Panc1 (cell line): ENCODE data around the gene TPSG1. TPM values are rescaled to one million over a fixed set of nuclear protein-coding genes. Genes with fewer than 3 reads are reported as not detected.

Experiments used
- ATAC-seq: fragments of 200-7000 bp; cut with Tn5 transposase; 2 replicates; pipeline ENCODE4 v1.9.1; 2020; ENCODE audit warnings: mild to moderate bottlenecking, moderate library complexity
- BruUV-seq: library from RNA; stranded (reverse); fragments of 400-500 nt; replicated peaks from 2 replicates; lab custom pipeline; 2021; lab: Mats Ljungman, UMichigan
- CTCF ChIA-PET: fragments of 300-600 bp; sonication (Branson Sonifier 250); formaldehyde crosslinking; loops from one replicate; lab custom pipeline; 2022; ENCODE audit warnings: antibody characterized with exemption; lab: Charles Lee
- POLR2A ChIA-PET: fragments of 300-600 bp; sonication (Branson Sonifier 250); formaldehyde crosslinking; loops from one replicate; lab custom pipeline; 2022; ENCODE audit warnings: antibody characterized with exemption; lab: Charles Lee
- DNase-seq: peaks from one replicate; pipeline ENCODE4 v3.0.0-alpha.2; 2010; ENCODE audit warnings: low read depth, low spot score
- H3K27ac ChIP-seq: 2 replicates; pipeline ENCODE4 v1.5.1; 2011; ENCODE audit warnings: mild to moderate bottlenecking, low read length, inconsistent platforms
- H3K27me3 ChIP-seq: fragments of 200-500 bp; sonication (Bioruptor generic); 2 replicates; pipeline ENCODE4 v1.6.0; 2014; ENCODE audit warnings: low read length, inconsistent platforms; ENCODE audit not compliant: control insufficient read depth, insufficient read depth
- H3K36me3 ChIP-seq: fragments of 200-500 bp; sonication (Bioruptor generic); 2 replicates; pipeline ENCODE4 v1.5.1; 2014; ENCODE audit warnings: inconsistent platforms, mild to moderate bottlenecking, low read length, moderate library complexity; ENCODE audit not compliant: control insufficient read depth, insufficient read depth
- H3K4me1 ChIP-seq: 2 replicates; pipeline ENCODE4 v1.5.1; 2011; ENCODE audit warnings: inconsistent platforms, mild to moderate bottlenecking, low read length, moderate library complexity; ENCODE audit not compliant: control insufficient read depth, insufficient read depth
- H3K4me3 ChIP-seq, 2 experiments: 2 replicates each; pipeline ENCODE4 v1.5.1; 2011 to 2012; ENCODE audit warnings: low read depth in 2 of 2, low read length in 2 of 2, mild to moderate bottlenecking in 2 of 2, inconsistent platforms in 1 of 2, moderate library complexity in 1 of 2
- H3K9me3 ChIP-seq: fragments of 200-500 bp; sonication (Bioruptor generic); 2 replicates; pipeline ENCODE4 v1.5.1; 2014; ENCODE audit warnings: low read depth, mild to moderate bottlenecking, inconsistent platforms, low read length, moderate library complexity; ENCODE audit not compliant: control insufficient read depth, insufficient read depth
- POLR2AphosphoS5 ChIP-seq: IDR thresholded peaks from 2 replicates; pipeline ENCODE4 v1.6.1; 2012; ENCODE audit warnings: mild to moderate bottlenecking, low read depth, low read length, moderate library complexity
- SIN3A ChIP-seq: IDR thresholded peaks from 2 replicates; pipeline ENCODE4 v1.6.1; 2012; ENCODE audit warnings: low read depth, mild to moderate bottlenecking, low read length, moderate library complexity, borderline replicate concordance; ENCODE audit not compliant: insufficient read depth
- TCF7L2 ChIP-seq: IDR thresholded peaks from 2 replicates; pipeline ENCODE4 v1.6.1; 2011; ENCODE audit warnings: mild to moderate bottlenecking, low read depth, low read length, inconsistent platforms
- in situ Hi-C: cut with HindIII; loops from 2 replicates; pipeline ENCODE4 v1.10.0; 2016; ENCODE audit warnings: low sequenced_read_pairs, low pct_unique_long_range_greater_than_20kb
- intact Hi-C: fragments of 100-400 bp; cut with micrococcal nuclease; formaldehyde crosslinking; loops from one replicate; pipeline ENCODE4 v1.10.0; 2022; ENCODE audit not compliant: unreplicated experiment
- total RNA-seq: library from RNA; stranded (reverse); gene quantifications from one replicate; pipeline ENCODE4 v1.2.1, GENCODE V29; 2021; ENCODE audit not compliant: unreplicated experiment
- TF ChIP-seq, protein P1 (sequence below), 2 experiments: IDR thresholded peaks; 2 replicates each; pipeline ENCODE4 v1.6.1; 2011 to 2012; ENCODE audit warnings: low read depth in 2 of 2, control low read depth in 1 of 2, low read length in 1 of 2, mild to moderate bottlenecking in 1 of 2, moderate library complexity in 1 of 2; ENCODE audit not compliant: insufficient read depth in 1 of 2
- TF ChIP-seq, protein P2 (sequence below): fragments of 450-650 bp; IDR thresholded peaks from 2 replicates; pipeline ENCODE4 v1.5.1; 2017; ENCODE audit warnings: mild to moderate bottlenecking

Gene TPSG1
- total RNA-seq, 1 experiment from 2014 or later = 4.6 TPM

DNA sequence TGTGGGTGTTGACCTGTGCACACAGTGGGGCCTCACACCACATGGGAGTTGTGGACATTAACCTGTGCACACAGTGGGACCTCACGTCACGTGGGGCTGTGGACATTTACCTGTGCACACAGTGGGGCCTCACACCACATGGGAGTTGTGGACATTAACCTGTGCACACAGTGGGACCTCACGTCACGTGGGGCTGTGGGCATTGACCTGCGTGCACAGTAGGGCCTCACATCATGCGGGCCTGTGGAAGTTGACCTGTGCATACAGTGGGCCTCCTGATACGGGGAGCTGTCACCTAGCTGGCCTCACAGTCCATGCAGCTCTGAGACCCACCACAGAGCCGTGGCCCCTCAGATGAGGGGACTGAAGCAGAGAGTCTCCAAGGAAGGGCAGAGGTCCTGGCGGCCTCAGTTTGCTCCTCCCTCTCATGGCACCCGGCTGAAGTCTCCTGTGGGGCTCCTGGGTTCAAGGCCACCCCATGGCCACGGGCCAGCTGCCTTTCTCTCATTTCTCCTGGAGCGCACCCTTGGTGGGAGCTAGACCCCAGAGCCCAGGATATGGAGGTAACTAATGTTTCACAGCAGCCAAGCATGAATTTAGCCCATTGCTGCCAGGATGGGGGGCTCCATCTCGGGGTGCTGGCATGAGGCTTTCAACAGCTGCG lies 51.1 kb downstream of the TPSG1 start:
- POLR2A ChIA-PET = interaction anchor here (0.6 kb wide), 1 partner anchor 142 kb away, joined by 4 read pairs; no protein-coding TSS in a partner anchor
- peak overlapping the region; percentile 5; the same call in 1 of the 2 replicates for H3K27ac ChIP-seq
- no peaks in the 10 kb centered on the region for H3K27me3 ChIP-seq
- no peaks in the 10 kb centered on the region for H3K9me3 ChIP-seq
- ATAC-seq (no peak), DNase-seq (no peak)
- H3K36me3 ChIP-seq = no peaks in the 10 kb centered on the region
- H3K4me1 ChIP-seq = peaks cover 45% of the 10 kb centered on the region
- BruUV-seq = no TSS peak
- intact Hi-C loops = no loop called here
- TF ChIP-seq, protein P1, sequence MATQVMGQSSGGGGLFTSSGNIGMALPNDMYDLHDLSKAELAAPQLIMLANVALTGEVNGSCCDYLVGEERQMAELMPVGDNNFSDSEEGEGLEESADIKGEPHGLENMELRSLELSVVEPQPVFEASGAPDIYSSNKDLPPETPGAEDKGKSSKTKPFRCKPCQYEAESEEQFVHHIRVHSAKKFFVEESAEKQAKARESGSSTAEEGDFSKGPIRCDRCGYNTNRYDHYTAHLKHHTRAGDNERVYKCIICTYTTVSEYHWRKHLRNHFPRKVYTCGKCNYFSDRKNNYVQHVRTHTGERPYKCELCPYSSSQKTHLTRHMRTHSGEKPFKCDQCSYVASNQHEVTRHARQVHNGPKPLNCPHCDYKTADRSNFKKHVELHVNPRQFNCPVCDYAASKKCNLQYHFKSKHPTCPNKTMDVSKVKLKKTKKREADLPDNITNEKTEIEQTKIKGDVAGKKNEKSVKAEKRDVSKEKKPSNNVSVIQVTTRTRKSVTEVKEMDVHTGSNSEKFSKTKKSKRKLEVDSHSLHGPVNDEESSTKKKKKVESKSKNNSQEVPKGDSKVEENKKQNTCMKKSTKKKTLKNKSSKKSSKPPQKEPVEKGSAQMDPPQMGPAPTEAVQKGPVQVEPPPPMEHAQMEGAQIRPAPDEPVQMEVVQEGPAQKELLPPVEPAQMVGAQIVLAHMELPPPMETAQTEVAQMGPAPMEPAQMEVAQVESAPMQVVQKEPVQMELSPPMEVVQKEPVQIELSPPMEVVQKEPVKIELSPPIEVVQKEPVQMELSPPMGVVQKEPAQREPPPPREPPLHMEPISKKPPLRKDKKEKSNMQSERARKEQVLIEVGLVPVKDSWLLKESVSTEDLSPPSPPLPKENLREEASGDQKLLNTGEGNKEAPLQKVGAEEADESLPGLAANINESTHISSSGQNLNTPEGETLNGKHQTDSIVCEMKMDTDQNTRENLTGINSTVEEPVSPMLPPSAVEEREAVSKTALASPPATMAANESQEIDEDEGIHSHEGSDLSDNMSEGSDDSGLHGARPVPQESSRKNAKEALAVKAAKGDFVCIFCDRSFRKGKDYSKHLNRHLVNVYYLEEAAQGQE (IDR thresholded peaks at IDR 0.05; ENCODE audit: insufficient read depth in 1 of 2, low read depth in 2 of 2, low read length in 1 of 2) = no peak
- TF ChIP-seq TCF7L2 = no peak
- TF ChIP-seq POLR2AphosphoS5 = no peak
- TF ChIP-seq, protein P2, sequence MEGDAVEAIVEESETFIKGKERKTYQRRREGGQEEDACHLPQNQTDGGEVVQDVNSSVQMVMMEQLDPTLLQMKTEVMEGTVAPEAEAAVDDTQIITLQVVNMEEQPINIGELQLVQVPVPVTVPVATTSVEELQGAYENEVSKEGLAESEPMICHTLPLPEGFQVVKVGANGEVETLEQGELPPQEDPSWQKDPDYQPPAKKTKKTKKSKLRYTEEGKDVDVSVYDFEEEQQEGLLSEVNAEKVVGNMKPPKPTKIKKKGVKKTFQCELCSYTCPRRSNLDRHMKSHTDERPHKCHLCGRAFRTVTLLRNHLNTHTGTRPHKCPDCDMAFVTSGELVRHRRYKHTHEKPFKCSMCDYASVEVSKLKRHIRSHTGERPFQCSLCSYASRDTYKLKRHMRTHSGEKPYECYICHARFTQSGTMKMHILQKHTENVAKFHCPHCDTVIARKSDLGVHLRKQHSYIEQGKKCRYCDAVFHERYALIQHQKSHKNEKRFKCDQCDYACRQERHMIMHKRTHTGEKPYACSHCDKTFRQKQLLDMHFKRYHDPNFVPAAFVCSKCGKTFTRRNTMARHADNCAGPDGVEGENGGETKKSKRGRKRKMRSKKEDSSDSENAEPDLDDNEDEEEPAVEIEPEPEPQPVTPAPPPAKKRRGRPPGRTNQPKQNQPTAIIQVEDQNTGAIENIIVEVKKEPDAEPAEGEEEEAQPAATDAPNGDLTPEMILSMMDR = no peak
- no peak for TF ChIP-seq SIN3A
- no peak overlapping the region for H3K4me3 ChIP-seq
- CTCF ChIA-PET = interaction anchor here (1.0 kb wide), 1 partner anchor 49 kb away, joined by 3 read pairs; no protein-coding TSS in a partner anchor
- in situ Hi-C loops = no loop called here

DNA sequence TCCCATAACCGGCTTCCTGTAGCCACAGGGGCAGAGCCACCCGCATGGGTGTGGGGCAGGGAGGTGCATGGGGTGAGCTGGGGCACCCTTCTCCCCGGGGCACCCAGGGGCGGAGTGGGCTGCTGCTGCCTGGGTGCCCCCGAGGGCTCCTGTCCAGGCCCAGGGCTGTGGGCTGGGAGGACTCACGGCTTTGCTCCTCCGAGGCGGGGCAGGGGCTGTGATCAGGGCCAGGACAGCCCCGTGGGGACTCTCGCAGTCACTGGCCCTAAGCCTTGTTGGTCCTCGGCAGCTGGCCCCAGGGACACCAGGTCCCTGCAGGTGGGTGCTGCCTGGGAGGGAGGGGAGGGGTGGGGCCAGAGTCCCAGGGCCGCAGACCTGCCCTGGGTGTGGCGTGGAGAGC lies 52.4 kb downstream of the TPSG1 start:
- ChIA-PET CTCF (no interaction called here), POLR2A (no interaction called here)
- Histone ChIP-seq H3K4me1 (peaks cover 45% of the 10 kb centered on the region), H3K27ac (no peak overlapping the region), H3K4me3 (no peak overlapping the region), H3K9me3 (no peaks in the 10 kb centered on the region), H3K36me3 (no peaks in the 10 kb centered on the region), H3K27me3 (no peaks in the 10 kb centered on the region)
- BruUV-seq = no TSS peak
- no peak for ATAC-seq
- no peak for DNase-seq
- intact Hi-C loops = no loop called here
- TF ChIP-seq, protein P1 (IDR thresholded peaks at IDR 0.05; ENCODE audit: insufficient read depth in 1 of 2, low read depth in 2 of 2, low read length in 1 of 2) = no peak
- in situ Hi-C loops = no loop called here
